Measurements from ENCODE around the gene MRPL37.

The MRPL37 gene

GRCh38 chr1:54263601-54264226 is 63.7 kb downstream of the MRPL37 start:
- no peak for DNase-seq (ENCODE audit: low read depth in 1 of 2, low spot score in 1 of 2)

GRCh38 chr1:54265126-54265525 is 65.2 kb downstream of the MRPL37 start:
- DNase-seq (ENCODE audit: low read depth in 1 of 2, low spot score in 1 of 2) = no peak

- DNase-seq (ENCODE audit: low read depth in 1 of 2, low spot score in 1 of 2) = no peak
Observed at GRCh38 chr1:54265659-54266058, 65.7 kb downstream of the MRPL37 start.

GRCh38 chr1:54266195-54266594 is 66.2 kb downstream of the MRPL37 start:
- no peak for DNase-seq (ENCODE audit: low read depth in 1 of 2, low spot score in 1 of 2)

- DNase-seq (ENCODE audit: low read depth in 1 of 2, low spot score in 1 of 2) = no peak
Observed at GRCh38 chr1:54266908-54267307, 66.9 kb downstream of the MRPL37 start.
